H1 (cell line): ENCODE data around the gene PAX3. TPM values are rescaled to one million over a fixed set of nuclear protein-coding genes. Genes with fewer than 3 reads are reported as not detected.

Experiments used
- CTCF ChIA-PET: fragments of 300-600 bp; sonication (Branson Sonifier 250); formaldehyde crosslinking; loops from one replicate; lab custom pipeline; 2021; ENCODE audit not compliant: partially characterized antibody; lab: Charles Lee
- POLR2A ChIA-PET: fragments of 300-600 bp; sonication (Branson Sonifier 250); formaldehyde crosslinking; loops from one replicate; lab custom pipeline; 2021; ENCODE audit warnings: inconsistent platforms; ENCODE audit not compliant: partially characterized antibody; lab: Charles Lee
- DNase-seq, 2 experiments: peaks; one replicate each; pipeline versions ENCODE4 v3.0.0 to v3.0.0-alpha.2; 2010 to 2022; ENCODE audit warnings: low spot score in 2 of 2, low read depth in 1 of 2, mixed read lengths in 1 of 2
- FAIRE-seq: peaks from 2 replicates; lab custom pipeline; 2011; peaks lifted over from hg19 to GRCh38; lab: Jason Lieb, UNC
- H2AFZ ChIP-seq: 2 replicates; pipeline ENCODE4 v1.8.1; 2012; ENCODE audit warnings: low read length, inconsistent platforms
- H2AK5ac ChIP-seq: 2 replicates; pipeline ENCODE4 v1.6.1; 2013; ENCODE audit warnings: low read depth, low read length
- H2BK120ac ChIP-seq: replicated peaks from 2 replicates; pipeline ENCODE3; 2013; ENCODE audit warnings: low read depth, low read length, inconsistent platforms
- H2BK12ac ChIP-seq: 2 replicates; pipeline ENCODE4 v1.6.1; 2013; ENCODE audit warnings: low read depth, low read length
- H2BK15ac ChIP-seq: 2 replicates; pipeline ENCODE4 v1.6.1; 2013; ENCODE audit warnings: low read length
- H2BK20ac ChIP-seq: 2 replicates; pipeline ENCODE4 v1.6.1; 2013; ENCODE audit warnings: low read length
- H2BK5ac ChIP-seq: 2 replicates; pipeline ENCODE4 v1.6.1; 2013; ENCODE audit warnings: low read depth, low read length
- H3K14ac ChIP-seq: 2 replicates; pipeline ENCODE4 v1.6.1; 2013; ENCODE audit warnings: inconsistent platforms; ENCODE audit not compliant: insufficient read length
- H3K18ac ChIP-seq: 2 replicates; pipeline ENCODE4 v1.6.1; 2013; ENCODE audit warnings: low read length; ENCODE audit errors: extremely low read depth
- H3K23ac ChIP-seq: 2 replicates; pipeline ENCODE4 v1.6.1; 2013; ENCODE audit warnings: inconsistent platforms; ENCODE audit not compliant: insufficient read length
- H3K23me2 ChIP-seq: 2 replicates; pipeline ENCODE4 v1.6.1; 2013; ENCODE audit warnings: low read depth, low read length
- H3K27ac ChIP-seq: 2 replicates; pipeline ENCODE4 v1.6.1; 2011; ENCODE audit warnings: low read depth, low read length, inconsistent platforms
- H3K27me3 ChIP-seq, 4 experiments: replicated peaks in 1 of 4; 1 replicate in 1 of 4; 2 replicates in 3 of 4; pipeline versions ENCODE4 v1.6.1 to v1.8.1; 2011 to 2013; ENCODE audit warnings: low read length in 3 of 4, mild to moderate bottlenecking in 3 of 4, inconsistent platforms in 2 of 4, mixed read lengths in 2 of 4, moderate library complexity in 1 of 4; ENCODE audit not compliant: control insufficient read depth in 3 of 4, insufficient read depth in 3 of 4; ENCODE audit errors: extremely low read depth in 1 of 4
- H3K36me3 ChIP-seq, 4 experiments: 2 replicates each; pipeline versions ENCODE4 v1.6.1 to v1.8.1; 2011 to 2013; ENCODE audit warnings: mild to moderate bottlenecking in 4 of 4, low read length in 3 of 4, moderate library complexity in 2 of 4, control low read depth in 1 of 4, inconsistent platforms in 1 of 4; ENCODE audit not compliant: insufficient read depth in 4 of 4, control insufficient read depth in 2 of 4
- H3K4ac ChIP-seq: replicated peaks from 2 replicates; pipeline ENCODE3; 2013; ENCODE audit warnings: low read length, low read depth, mixed read lengths, inconsistent platforms; ENCODE audit not compliant: insufficient read length
- H3K4me1 ChIP-seq, 4 experiments: replicated peaks in 1 of 4; 1 replicate in 1 of 4; 2 replicates in 3 of 4; pipeline versions ENCODE4 v1.6.1 to v1.8.1; 2011 to 2013; ENCODE audit warnings: low read length in 3 of 4, inconsistent platforms in 2 of 4, mixed read lengths in 1 of 4; ENCODE audit not compliant: insufficient read depth in 4 of 4, control insufficient read depth in 3 of 4
- H3K4me2 ChIP-seq, 2 experiments: 2 replicates each; pipeline versions ENCODE4 v1.6.1 to v1.8.1; 2011 to 2013; ENCODE audit warnings: low read depth in 2 of 2, low read length in 2 of 2, control low read depth in 1 of 2, inconsistent platforms in 1 of 2, mild to moderate bottlenecking in 1 of 2; ENCODE audit not compliant: insufficient read depth in 1 of 2
- H3K4me3 ChIP-seq, 4 experiments: fragments of 200-600, 300-600 bp in 1 of 4; sonication (generic), shearing (Covaris generic), sonication (Bioruptor Twin) in 1 of 4; 2 replicates each; pipeline versions ENCODE4 v1.5.1 to v1.8.1; 2011 to 2016; ENCODE audit warnings: low read length in 4 of 4, low read depth in 3 of 4, control low read depth in 2 of 4, inconsistent platforms in 2 of 4, mild to moderate bottlenecking in 2 of 4, mixed read lengths in 1 of 4, moderate library complexity in 1 of 4; ENCODE audit not compliant: insufficient read depth in 2 of 4; ENCODE audit errors: extremely low read depth in 1 of 4
- H3K56ac ChIP-seq: replicated peaks from 2 replicates; pipeline ENCODE3; 2013; ENCODE audit warnings: low read depth, mild to moderate bottlenecking, mixed read lengths, low read length, inconsistent platforms; ENCODE audit not compliant: insufficient read length
- H3K79me1 ChIP-seq: 2 replicates; pipeline ENCODE4 v1.6.1; 2013; ENCODE audit warnings: low read depth, low read length, control low read depth
- H3K79me2 ChIP-seq, 2 experiments: 2 replicates each; pipeline versions ENCODE4 v1.6.1 to v1.8.1; 2012 to 2013; ENCODE audit warnings: low read length in 2 of 2, mild to moderate bottlenecking in 2 of 2, inconsistent platforms in 1 of 2; ENCODE audit not compliant: insufficient read depth in 2 of 2, control insufficient read depth in 1 of 2
- H3K9ac ChIP-seq, 4 experiments: replicated peaks in 1 of 4; 1 replicate in 1 of 4; 2 replicates in 3 of 4; pipeline versions ENCODE4 v1.6.1 to v1.8.1; 2011 to 2013; ENCODE audit warnings: low read depth in 3 of 4, low read length in 3 of 4, control low read depth in 2 of 4, mild to moderate bottlenecking in 2 of 4, moderate library complexity in 2 of 4, inconsistent platforms in 1 of 4; ENCODE audit errors: extremely low read depth in 1 of 4
- H3K9me3 ChIP-seq, 2 experiments: 2 replicates each; pipeline versions ENCODE4 v1.6.1 to v1.8.1; 2012 to 2013; ENCODE audit warnings: mild to moderate bottlenecking in 2 of 2, moderate library complexity in 2 of 2, control low read depth in 1 of 2, inconsistent platforms in 1 of 2, low read depth in 1 of 2, low read length in 1 of 2, mixed read lengths in 1 of 2; ENCODE audit not compliant: insufficient read depth in 2 of 2
- H4K20me1 ChIP-seq, 2 experiments: replicated peaks in 1 of 2; 2 replicates each; pipeline versions ENCODE3 to v1.8.1; 2011 to 2013; ENCODE audit warnings: inconsistent platforms in 2 of 2, low read length in 2 of 2, mild to moderate bottlenecking in 1 of 2; ENCODE audit not compliant: insufficient read depth in 2 of 2, control insufficient read depth in 1 of 2
- H4K5ac ChIP-seq: 2 replicates; pipeline ENCODE4 v1.6.1; 2013; ENCODE audit warnings: low read length, low read depth, mixed read lengths, inconsistent platforms; ENCODE audit not compliant: insufficient read length
- H4K8ac ChIP-seq: 2 replicates; pipeline ENCODE4 v1.8.0; 2013; ENCODE audit warnings: mild to moderate bottlenecking, moderate library complexity, low read length, inconsistent platforms; ENCODE audit not compliant: insufficient read depth; ENCODE audit errors: extremely low read depth
- H4K91ac ChIP-seq: replicated peaks from 2 replicates; pipeline ENCODE3; 2013; ENCODE audit warnings: low read length, mixed read lengths, inconsistent platforms; ENCODE audit not compliant: insufficient read length
- ATF2 ChIP-seq: IDR thresholded peaks from 2 replicates; pipeline ENCODE4 v1.6.1; 2012; ENCODE audit warnings: low read length, inconsistent platforms
- CEBPB ChIP-seq: IDR thresholded peaks from 2 replicates; pipeline ENCODE4 v1.6.1; 2012; ENCODE audit warnings: low read depth, low read length
- E2F6 ChIP-seq: IDR thresholded peaks from 2 replicates; pipeline ENCODE4 v1.6.1; 2012; ENCODE audit warnings: inconsistent platforms
- KDM4A ChIP-seq: IDR thresholded peaks from one replicate; pipeline ENCODE4 v1.7.1; 2012; ENCODE audit warnings: low read depth, mild to moderate bottlenecking, moderate library complexity, low read length, inconsistent platforms; ENCODE audit not compliant: severe bottlenecking
- RAD21 ChIP-seq, 2 experiments: IDR thresholded peaks in 1 of 2; conservative IDR thresholded peaks in 1 of 2; 2 replicates each; pipeline ENCODE4 v1.6.1; 2011; ENCODE audit warnings: low read depth in 2 of 2, low read length in 2 of 2, improper control_type of control experiment in 1 of 2, inconsistent platforms in 1 of 2, mild to moderate bottlenecking in 1 of 2, moderate library complexity in 1 of 2
- RBBP5 ChIP-seq: IDR thresholded peaks from 2 replicates; pipeline ENCODE4 v1.7.1; 2012; ENCODE audit warnings: low read depth, mild to moderate bottlenecking, inconsistent platforms, low read length, moderate library complexity, borderline replicate concordance
- RXRA ChIP-seq: IDR thresholded peaks from 2 replicates; pipeline ENCODE4 v1.6.1; 2011; ENCODE audit warnings: low read depth, mild to moderate bottlenecking, low read length, moderate library complexity; ENCODE audit not compliant: insufficient read depth
- SAP30 ChIP-seq: fragments of 300-600 bp; sonication (generic); IDR thresholded peaks from 2 replicates; pipeline ENCODE4 v1.7.1; 2012; ENCODE audit warnings: low read length, moderate library complexity, mild to moderate bottlenecking, inconsistent platforms; ENCODE audit not compliant: insufficient read depth, insufficient replicate concordance
- SUZ12 ChIP-seq: fragments of 200-600 bp; sonication (generic); IDR thresholded peaks from 2 replicates; pipeline ENCODE4 v1.6.1; 2012; ENCODE audit warnings: mild to moderate bottlenecking, inconsistent platforms, low read length, moderate library complexity, mixed read lengths
- YY1 ChIP-seq: IDR thresholded peaks from 2 replicates; pipeline ENCODE4 v1.6.1; 2011; ENCODE audit warnings: low read depth, mild to moderate bottlenecking, low read length
- WGBS, 2 experiments: shearing (Covaris generic) in 1 of 2; methylation state at CpG; one replicate each; pipeline versions ENCODE4 v1.1.6 to v1.1.7; 2013 to 2015; ENCODE audit warnings: low lambda C conversion rate in 2 of 2, mixed read lengths in 2 of 2, inconsistent platforms in 1 of 2, low coverage in 1 of 2, missing lambda C conversion rate in 1 of 2; ENCODE audit not compliant: insufficient replicate concordance in 2 of 2, insufficient coverage in 1 of 2, insufficient read length in 1 of 2; ENCODE audit errors: extremely low coverage in 1 of 2, missing lambda C conversion rate in 1 of 2; 5-methylcytosine and 5-hydroxymethylcytosine counted together
- polyA plus RNA-seq, 7 experiments: library from polyadenylated mRNA; depleted of rRNA in 3 of 7; stranded (reverse) in 5 of 7; unstranded in 2 of 7; fragments of >200 nt in 5 of 7; fragments of 200-250 nt in 2 of 7; gene quantifications; 1 replicate in 5 of 7; 2 replicates in 1 of 7; 4 replicates in 1 of 7; pipeline versions ENCODE4 v1.2.1 to v1.2.3, GENCODE V29; 2011 to 2013; ENCODE audit warnings: missing spikeins in 2 of 7, mixed read lengths in 2 of 7
- total RNA-seq: library from RNA; stranded (reverse); fragmentation: NEBNext Ultra II Directional; extraction: Animal tissue kit (Norgen Biotek cat#: 25700); gene quantifications from 2 replicates; pipeline ENCODE4 v1.2.1, GENCODE V29; 2021

Gene PAX3
- total and polyA plus RNA-seq, 2 of the 8 experiments (the other 6 are each of a cell fraction or from before 2014, with no cell fraction given), result 0.33 TPM; not detected in 1

GRCh38 chr2:222298001-222298310 is 842 bp downstream of the PAX3 start:
- Histone ChIP-seq H2AFZ (no peak overlapping the region), H3K4me2 (peak overlapping the region; percentile 42 to 67), H3K4me3 (peak overlapping the region; percentile 0 to 50 (median 18); a peak in 5 of 8 replicates), H3K36me3 (no peaks in the 10 kb centered on the region; a peak in 1 of 8 replicates), H2BK120ac (no peak overlapping the region), H3K4ac (no peak overlapping the region), H2BK12ac (no peak overlapping the region), H3K9me3 (no peaks in the 10 kb centered on the region), H3K4me1 (peaks cover 17 to 24% (median 20%) of the 10 kb centered on the region in 4 experiments), H3K79me1 (no peaks in the 10 kb centered on the region), H3K27me3 (peaks cover 93 to 100% (median 99%) of the 10 kb centered on the region in 4 experiments), H3K14ac (no peak overlapping the region), H3K23ac (no peak overlapping the region), H3K27ac (no peak overlapping the region), H4K5ac (no peak overlapping the region), H3K9ac (no peak overlapping the region), H4K91ac (no peak overlapping the region), H2BK20ac (no peak overlapping the region; the same call in 1 of the 2 replicates), H4K20me1 (peaks cover 7 to 40% of the 10 kb centered on the region in 2 experiments), H3K56ac (no peak overlapping the region), H2BK5ac (no peak overlapping the region), H2AK5ac (no peak overlapping the region), H4K8ac (peak overlapping the region; percentile 45; the same call in 1 of the 2 replicates), H3K23me2 (no peaks in the 10 kb centered on the region; the same call in 1 of the 2 replicates), H3K18ac (no peak overlapping the region), H3K79me2 (no peaks in the 10 kb centered on the region), H2BK15ac (no peak overlapping the region)
- CTCF ChIA-PET, result interaction anchor here (0.6 to 1.8 kb wide), 4 partner anchors 14 to 245 kb away, joined by 3 to 4 read pairs (median 4); no protein-coding TSS in a partner anchor
- POLR2A ChIA-PET, result interaction anchor here (0.7 to 1.2 kb wide), 2 partner anchors 13 kb away, joined by 3 to 4 read pairs; no protein-coding TSS in a partner anchor
- WGBS, 2 experiments, result 4% methylated on average over 16 of the region's 16 CpGs; no CpG with 5 or more reads in 1 of the 2 experiments
- DNase-seq (no peak), FAIRE-seq (no peak)
- TF ChIP-seq ATF2 (no peak), KDM4A (no peak), RAD21 (IDR thresholded peaks at IDR 0.05 in 1 of 2, conservative IDR thresholded peaks at IDR 0.05 in 1 of 2; ENCODE audit: low read depth in 2 of 2, low read length in 2 of 2) (no peak), RXRA (no peak), YY1 (no peak), SAP30 (no peak), RBBP5 (no peak), CEBPB (no peak), SUZ12 (no peak), E2F6 (no peak)
